Measurements from ENCODE around the gene XPO5.

- TF ChIP-seq CTCF (IDR thresholded peaks at IDR 0.05; ENCODE audit: low read depth, low read length, poor library complexity, severe bottlenecking) (no peak), EZH2phosphoT487 (IDR thresholded peaks at IDR 0.05; ENCODE audit: borderline replicate concordance, low read length) (no peak)
Measured at GRCh38 chr6:43506171-43506570, 69.7 kb downstream of the XPO5 start.
